ELF-1 (cell line): ENCODE measurements around the gene SH3BGRL3.
A peak's percentile ranks its signal among the peaks of the same experiment; 100 is the strongest.
"Not testable (repeated sequence)": the region's sequence is repeated elsewhere in the genome, so short reads cannot be mapped to it uniquely, and the experiment has no call there.

Source experiments
- DNase-seq: peaks from one replicate; pipeline ENCODE4 v3.0.0-alpha.2; 2016; ENCODE audit warnings: low read depth, low spot score

The SH3BGRL3 gene

GRCh38 chr1:26279456-26280332 is at the start of gene SH3BGRL3:
Gene SH3BGRL3, plus strand, starts transcription at chr1:26280086. Its CDS starts 70 bp downstream, at chr1:26280156.
- peak; percentile 87 for DNase-seq

DNA sequence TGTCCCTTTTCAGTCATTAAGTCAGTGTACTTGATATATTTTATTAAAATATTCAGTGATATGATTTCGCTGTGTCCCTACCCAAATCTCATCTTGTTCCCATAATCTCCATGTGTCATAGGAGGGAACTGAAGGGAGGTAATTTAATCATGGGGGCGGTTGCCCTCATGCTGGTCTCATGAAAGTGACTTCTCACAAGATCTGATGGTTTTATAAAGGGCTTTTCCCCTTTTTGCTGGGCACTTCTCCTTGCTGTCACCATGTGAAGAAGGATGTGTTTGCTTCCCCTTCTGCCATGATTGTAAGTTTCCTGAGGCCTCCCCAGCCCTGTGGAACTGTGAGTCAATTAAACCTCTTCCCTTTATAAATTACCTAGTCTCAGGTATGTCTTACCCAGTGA is 49.2 kb upstream of the SH3BGRL3 start:
- DNase-seq: not testable (repeated sequence)

DNA sequence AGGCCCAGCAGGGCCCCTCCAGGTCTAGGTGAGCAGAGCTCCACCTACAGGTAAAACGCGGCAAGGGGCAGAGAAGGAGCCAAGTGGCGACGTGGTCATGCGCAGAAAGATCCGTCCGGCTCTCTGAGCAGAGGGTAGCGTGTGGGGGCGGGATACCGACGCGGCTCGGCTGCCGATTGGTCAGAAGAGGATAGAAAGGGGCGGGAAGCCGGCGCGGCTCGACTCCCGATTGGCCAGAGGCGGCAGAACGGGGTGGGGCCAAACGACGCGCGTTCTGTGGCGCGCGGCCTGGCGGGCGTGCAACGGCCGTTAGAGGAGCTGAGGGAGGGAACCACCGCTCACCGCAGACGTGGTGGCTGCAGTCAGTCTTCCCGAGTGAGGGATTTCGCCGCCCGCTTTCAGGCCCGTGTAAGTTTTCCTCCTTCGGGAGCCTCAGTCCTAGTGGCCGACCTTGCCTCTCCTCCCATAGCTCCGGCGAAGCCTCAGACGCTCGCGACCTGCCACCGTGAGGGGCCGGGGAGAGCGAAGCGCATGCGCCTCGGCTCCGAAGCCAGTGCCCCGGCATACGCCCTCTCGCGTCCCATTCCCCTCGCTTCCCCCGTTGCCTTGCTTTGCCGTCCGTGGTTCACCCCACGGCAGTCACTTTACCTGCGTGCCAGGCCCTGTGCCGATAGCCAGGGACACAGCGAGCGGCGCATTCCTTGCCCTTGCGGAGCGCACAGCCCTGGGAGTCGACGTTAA is 45.8 kb upstream of the SH3BGRL3 start, which contains the start of gene CEP85:
TSS of gene CEP85 (plus strand) at position 298 of the 741 bp plus-strand sequence. CDS start 5,584 bp downstream, outside the sequence.
- peak; percentile 99 for DNase-seq

- DNase-seq: peak; percentile 53
These were observed 45.1 kb upstream of the SH3BGRL3 start for GRCh38 chr1:26234644-26235370.

- no peak for DNase-seq
These were observed 42.5 kb upstream of the SH3BGRL3 start for GRCh38 chr1:26237230-26237966.

DNA sequence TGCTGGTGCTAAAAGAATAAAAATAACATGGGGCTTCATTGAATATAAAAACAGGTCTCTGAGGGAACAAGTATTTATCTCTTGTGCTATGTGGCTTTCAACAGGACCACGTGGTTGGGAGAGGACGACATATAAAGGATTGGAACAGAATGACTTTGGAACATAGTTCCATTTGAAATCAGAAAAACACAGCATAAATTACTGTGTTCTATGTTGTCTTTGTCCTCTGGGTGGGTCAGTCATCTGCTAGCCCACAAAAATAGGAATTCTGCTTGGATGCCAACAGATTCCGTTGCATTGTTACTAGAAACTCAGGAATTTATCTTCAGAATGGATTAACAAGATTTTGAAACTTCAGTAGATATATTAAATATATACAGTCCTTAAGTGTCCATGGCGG is 40.0 kb upstream of the SH3BGRL3 start:
- DNase-seq: no peak

- DNase-seq: no peak
These were observed 27.2 kb upstream of the SH3BGRL3 start for GRCh38 chr1:26252718-26253117.

DNA sequence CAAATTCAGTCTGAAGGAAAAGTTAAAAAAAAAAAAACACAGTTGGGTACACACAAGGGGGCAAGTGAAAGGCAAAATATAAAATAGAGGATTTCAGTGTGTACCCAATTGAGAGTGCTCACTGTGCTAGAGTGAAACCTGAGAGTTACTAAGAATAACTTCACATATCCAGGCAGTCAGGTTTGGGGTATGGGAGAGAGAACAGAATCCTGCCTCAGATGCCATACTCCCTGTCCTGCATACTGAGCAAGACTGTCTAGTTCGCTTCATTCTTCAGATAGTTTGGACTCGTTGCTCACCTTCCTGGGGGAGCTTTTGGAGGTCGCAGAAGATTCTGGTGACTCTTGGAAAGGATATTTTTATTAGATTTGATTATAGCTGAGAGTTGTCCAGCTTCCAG is 25.5 kb upstream of the SH3BGRL3 start:
- DNase-seq: no peak

GRCh38 chr1:26257222-26257621 is 22.7 kb upstream of the SH3BGRL3 start:
- DNase-seq: no peak

GRCh38 chr1:26259005-26259404 is 20.9 kb upstream of the SH3BGRL3 start:
- DNase-seq: no peak

DNA sequence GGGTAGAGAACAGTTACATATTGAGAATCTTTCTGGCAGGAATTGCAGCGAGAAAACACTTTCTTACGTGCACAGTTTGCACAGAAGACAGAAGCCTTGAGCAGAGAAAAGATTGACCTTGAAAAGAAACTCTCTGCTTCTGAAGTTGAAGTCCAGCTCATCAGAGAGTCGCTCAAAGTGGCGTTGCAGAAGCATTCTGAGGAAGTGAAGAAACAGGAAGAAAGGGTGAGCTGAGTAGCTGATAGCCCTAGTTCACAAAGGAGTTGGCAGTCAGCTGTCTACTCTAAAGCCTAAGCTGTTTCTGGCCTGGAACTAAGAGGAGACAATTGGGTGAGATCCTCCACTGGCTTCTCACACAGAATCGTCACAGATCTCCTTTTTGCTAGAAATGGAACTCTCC is 20.3 kb upstream of the SH3BGRL3 start:
- DNase-seq: no peak

- no peak for DNase-seq
These were observed 16.7 kb upstream of the SH3BGRL3 start for GRCh38 chr1:26263212-26263611.

GRCh38 chr1:26265405-26265804 is 14.5 kb upstream of the SH3BGRL3 start:
- DNase-seq: no peak

DNA sequence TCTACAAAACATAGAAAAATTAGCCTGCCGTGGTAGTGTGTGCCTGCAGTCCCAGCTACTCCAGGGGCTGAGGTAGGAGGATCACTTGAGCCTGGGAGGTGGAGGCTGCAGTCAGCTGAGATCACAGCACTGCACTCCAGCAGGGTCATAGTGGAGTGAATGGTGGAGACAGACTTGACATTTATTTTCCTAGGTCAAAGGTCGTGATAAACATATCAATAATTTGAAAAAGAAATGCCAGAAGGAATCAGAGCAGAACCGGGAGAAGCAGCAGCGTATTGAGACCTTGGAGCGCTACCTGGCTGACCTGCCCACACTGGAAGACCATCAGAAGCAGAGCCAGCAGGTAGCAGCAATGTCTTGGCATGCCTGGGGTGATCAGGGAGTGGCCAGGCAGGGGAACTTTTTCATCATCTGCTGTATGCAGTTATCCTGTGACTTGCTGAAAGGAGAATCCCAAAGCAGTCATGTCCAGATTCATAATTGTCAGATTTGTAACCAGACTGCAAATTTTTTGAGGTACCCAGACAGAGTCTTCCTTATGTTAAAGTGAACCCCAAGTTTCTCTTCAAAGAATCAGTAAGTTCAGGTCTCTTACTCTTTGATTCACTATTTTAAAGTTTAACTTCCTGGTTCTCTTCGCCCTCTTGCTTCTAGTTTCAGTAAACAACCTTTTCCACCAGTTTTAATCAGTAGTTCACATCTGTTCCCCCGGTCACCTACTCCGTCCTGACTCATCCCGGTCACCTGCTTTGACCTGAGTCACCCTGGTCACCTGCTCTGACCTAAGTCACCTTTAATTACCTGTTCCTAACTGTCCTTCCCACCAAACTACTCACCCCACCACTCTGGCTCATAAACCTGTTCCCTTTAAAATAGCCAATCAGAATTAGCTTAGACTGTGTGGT is 11.3 kb upstream of the SH3BGRL3 start:
- no peak for DNase-seq

GRCh38 chr1:26269198-26269550 is 10.7 kb upstream of the SH3BGRL3 start:
- no peak for DNase-seq

GRCh38 chr1:26274801-26275425 is 5.0 kb upstream of the SH3BGRL3 start:
- no peak for DNase-seq

DNA sequence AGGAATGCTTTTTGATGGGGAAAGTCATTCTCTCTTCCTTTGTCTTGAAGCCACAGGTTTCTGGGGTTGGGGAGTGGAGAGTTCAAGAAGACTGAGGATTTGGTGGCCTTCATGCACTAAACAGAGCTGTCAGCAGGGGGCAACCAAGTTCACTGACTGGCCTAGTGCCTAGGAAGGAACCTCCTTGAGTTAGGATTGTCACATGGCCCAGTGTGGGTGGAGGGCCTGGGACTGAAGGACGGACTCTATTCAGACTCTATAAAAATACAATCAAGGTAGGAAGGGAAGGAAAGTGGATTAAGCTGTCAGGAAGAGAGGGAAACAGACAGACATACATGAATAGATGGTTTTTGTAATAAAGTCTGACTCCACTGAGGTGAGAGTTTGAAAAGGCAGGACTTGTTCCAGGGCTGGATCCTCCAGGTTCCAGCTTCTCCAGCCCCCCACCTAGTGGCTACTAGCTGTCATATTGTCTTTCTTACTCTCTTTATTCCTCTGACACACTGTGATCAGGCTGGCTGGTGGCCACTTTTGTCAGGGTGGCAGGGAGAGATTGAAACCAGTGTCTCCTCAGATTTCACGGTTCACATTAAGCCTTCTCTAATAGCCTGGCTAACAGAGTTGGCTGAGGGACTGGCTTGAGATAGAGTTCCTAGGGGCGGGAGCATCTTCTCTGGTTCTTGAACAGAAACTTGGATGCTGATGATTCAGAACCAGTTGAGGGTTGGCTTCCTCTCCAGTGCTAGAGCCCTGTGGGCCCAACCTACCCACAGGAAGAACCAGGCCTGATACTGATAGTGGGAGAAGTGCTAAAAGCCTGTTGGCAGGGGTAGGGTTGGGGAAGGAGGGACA is 4.1 kb upstream of the SH3BGRL3 start:
- peak; percentile 95 for DNase-seq

DNA sequence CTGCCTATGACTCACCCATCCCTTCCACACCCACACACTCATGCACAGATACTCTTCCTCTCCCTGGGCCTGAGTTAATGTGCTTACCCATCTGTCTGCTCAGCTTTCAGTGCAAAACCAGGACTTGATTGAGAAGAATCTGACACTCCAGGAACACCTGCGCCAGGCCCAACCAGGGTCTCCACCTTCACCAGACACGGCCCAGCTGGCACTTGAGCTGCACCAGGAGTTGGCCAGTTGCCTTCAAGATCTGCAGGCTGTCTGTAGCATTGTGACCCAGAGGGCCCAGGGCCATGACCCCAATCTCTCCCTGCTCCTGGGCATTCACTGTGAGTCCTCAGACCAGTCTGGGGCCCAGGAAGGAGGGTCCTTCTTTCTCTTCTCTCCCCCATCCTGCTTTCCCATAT is 3.5 kb upstream of the SH3BGRL3 start:
- DNase-seq: no peak

- no peak for DNase-seq
These were observed 2.6 kb upstream of the SH3BGRL3 start for GRCh38 chr1:26277261-26277661.
